ENCODE results near the gene MCC. TPM values are rescaled to one million over a fixed set of nuclear protein-coding genes. Genes with fewer than 3 reads are reported as not detected.

Gene MCC
- total RNA-seq, 1 experiment from 2014 or later = 7.6 TPM

- Histone ChIP-seq H3K79me2 (ENCODE audit: insufficient read depth, low read length) (no peaks in the 10 kb centered on the region), H2BK5ac (ENCODE audit: insufficient read length, low read length) (no peak overlapping the region), H2AK5ac (ENCODE audit: insufficient read length, low read length) (no peak overlapping the region), H3K27ac (ENCODE audit: insufficient read length, low read depth, low read length) (no peak overlapping the region), H4K8ac (replicated peaks; ENCODE audit: insufficient read length, low read depth, low read length) (no peak overlapping the region), H4K91ac (ENCODE audit: insufficient read length, low read depth, low read length) (no peak overlapping the region), H3K23me2 (ENCODE audit: insufficient read length, low read depth, low read length, poor library complexity, severe bottlenecking) (no peaks in the 10 kb centered on the region), H2BK12ac (ENCODE audit: insufficient read length, low read depth, low read length) (no peak overlapping the region), H4K5ac (ENCODE audit: insufficient read length, low read depth, low read length) (no peak overlapping the region), H3K4me1 (ENCODE audit: insufficient read depth, low read length) (no peaks in the 10 kb centered on the region; the same call in 1 of the 2 replicates), H3K56ac (ENCODE audit: insufficient read length, low read depth, low read length) (no peak overlapping the region), H2BK20ac (ENCODE audit: low read depth, low read length, poor library complexity, severe bottlenecking) (no peak overlapping the region), H3K4me2 (ENCODE audit: insufficient read depth, insufficient read length, low read length) (no peak overlapping the region), H2AFZ (ENCODE audit: low read length) (no peak overlapping the region), H4K20me1 (ENCODE audit: control insufficient read depth, insufficient read depth, insufficient read length) (no peaks in the 10 kb centered on the region), H2BK15ac (ENCODE audit: low read depth, low read length) (no peak overlapping the region), H2BK120ac (ENCODE audit: low read depth, low read length, poor library complexity, severe bottlenecking) (no peak overlapping the region), H3K9me3 (ENCODE audit: control insufficient read depth, low read depth, low read length) (no peaks in the 10 kb centered on the region), H3K27me3 (ENCODE audit: insufficient read depth, low read length) (no peaks in the 10 kb centered on the region), H3K4ac (ENCODE audit: low read depth, low read length) (no peak overlapping the region), H3K18ac (ENCODE audit: insufficient read length, low read depth, low read length) (no peak overlapping the region), H3K79me1 (ENCODE audit: insufficient read depth, low read depth, low read length, poor library complexity, severe bottlenecking) (no peaks in the 10 kb centered on the region), H3K23ac (ENCODE audit: insufficient read length, low read depth, low read length) (no peak overlapping the region), H3K9ac (ENCODE audit: extremely low read depth, insufficient read length, low read length) (no peak overlapping the region), H3T11ph (ENCODE audit: low read length) (no peak overlapping the region), H3K14ac (ENCODE audit: insufficient read depth, low read length) (no peak overlapping the region)
- no peak for TF ChIP-seq CTCF (conservative IDR thresholded peaks at IDR 0.05)
- no peak overlapping the region for H3K27ac Mint-ChIP-seq
- no CpG with 5 or more reads among the region's 12 CpGs for WGBS (ENCODE audit: extremely low coverage, insufficient read length, low lambda C conversion rate)
- H3K4me3 Mint-ChIP-seq = no peak overlapping the region
- H3K9me3 Mint-ChIP-seq = no peaks in the 10 kb centered on the region
- peaks cover 11 to 12% of the 10 kb centered on the region in 2 experiments for H3K4me1 Mint-ChIP-seq
- H3K27me3 Mint-ChIP-seq (ENCODE audit: low read depth) = peaks cover 4% of the 10 kb centered on the region; the same call in 1 of the 2 replicates
- peak; percentile 10 for DNase-seq
- H3K36me3 Mint-ChIP-seq (ENCODE audit: insufficient read depth in 1 of 3, low read depth in 3 of 3) = peaks cover 5 to 19% (median 8%) of the 10 kb centered on the region in 3 experiments; a peak in 5 of 7 replicates
These were observed 424.3 kb downstream of the MCC start for GRCh38 chr5:113063927-113064326.

Data from H9 (cell line).